ENCODE data around the gene ACAD11. TPM values are rescaled to one million over a fixed set of nuclear protein-coding genes. Genes with fewer than 3 reads are reported as not detected.

The ACAD11 gene
- total RNA-seq, 1 experiment from 2014 or later: 15.6 TPM

DNA sequence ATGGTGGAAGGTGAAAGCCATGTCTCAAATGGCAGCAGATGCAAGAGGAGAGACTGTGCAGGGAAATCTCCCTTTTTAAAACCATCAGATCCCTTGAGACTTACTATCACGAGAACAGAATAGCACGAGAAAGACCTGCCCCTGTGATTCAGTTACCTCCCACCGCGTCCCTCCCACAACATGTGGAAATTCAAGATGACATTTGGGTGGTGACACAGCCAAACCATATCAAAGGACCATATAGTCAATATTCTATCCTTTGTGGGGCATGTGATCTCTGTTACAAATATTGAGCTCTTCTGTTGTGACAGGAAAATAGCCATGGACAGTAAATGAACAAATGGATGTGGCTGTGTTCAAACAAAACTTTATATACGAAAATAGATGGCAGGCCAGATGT is 139.7 kb downstream of the ACAD11 start:
- no peak overlapping the region for H3K18ac ChIP-seq (ENCODE audit: insufficient read length, low read depth, low read length)
- no peaks in the 10 kb centered on the region for H3K9me3 Mint-ChIP-seq

More for the DNA sequence above, 139.7 kb downstream of the ACAD11 start:
- H3K27ac ChIP-seq (ENCODE audit: insufficient read length, low read depth, low read length): no peak overlapping the region
- H3T11ph ChIP-seq (ENCODE audit: low read length): no peak overlapping the region
- Mint-ChIP-seq H3K36me3 (ENCODE audit: insufficient read depth in 1 of 3, low read depth in 3 of 3) (peaks cover 16 to 59% (median 41%) of the 10 kb centered on the region in 3 experiments; a peak in 6 of 7 replicates), H3K4me3 (no peak overlapping the region), H3K27me3 (ENCODE audit: low read depth) (no peaks in the 10 kb centered on the region), H3K27ac (0 out of 7 replicates have a peak overlapping the region, but pooled peaks of 2 of the 3 experiments have one; percentile 58 to 76), H3K4me1 (peaks cover 0 to 5% of the 10 kb centered on the region in 2 experiments; a peak in 1 of 4 replicates)
- H3K23me2 ChIP-seq (ENCODE audit: insufficient read length, low read depth, low read length, poor library complexity, severe bottlenecking): no peaks in the 10 kb centered on the region
- H2BK15ac ChIP-seq (ENCODE audit: low read depth, low read length): no peak overlapping the region
- H4K20me1 ChIP-seq (ENCODE audit: control insufficient read depth, insufficient read depth, insufficient read length): no peaks in the 10 kb centered on the region
- no peak overlapping the region for H3K14ac ChIP-seq (ENCODE audit: insufficient read depth, low read length)
- no peak overlapping the region for H3K23ac ChIP-seq (ENCODE audit: insufficient read length, low read depth, low read length)
- H2BK12ac ChIP-seq (ENCODE audit: insufficient read length, low read depth, low read length): no peak overlapping the region
- DNase-seq: no peak
- no peak overlapping the region for H4K91ac ChIP-seq (ENCODE audit: insufficient read length, low read depth, low read length)
- H2BK5ac ChIP-seq (ENCODE audit: insufficient read length, low read length): no peak overlapping the region
- no peak overlapping the region for H2BK20ac ChIP-seq (ENCODE audit: low read depth, low read length, poor library complexity, severe bottlenecking)
- H3K56ac ChIP-seq (ENCODE audit: insufficient read length, low read depth, low read length): no peak overlapping the region
- no peak overlapping the region for H3K9ac ChIP-seq (ENCODE audit: extremely low read depth, insufficient read length, low read length)
- H4K8ac ChIP-seq (replicated peaks; ENCODE audit: insufficient read length, low read depth, low read length): no peak overlapping the region
- no CpG with 5 or more reads among the region's 5 CpGs for WGBS (ENCODE audit: extremely low coverage, insufficient read length, low lambda C conversion rate)
- H3K4ac ChIP-seq (ENCODE audit: low read depth, low read length): no peak overlapping the region
- TF ChIP-seq, protein P1, sequence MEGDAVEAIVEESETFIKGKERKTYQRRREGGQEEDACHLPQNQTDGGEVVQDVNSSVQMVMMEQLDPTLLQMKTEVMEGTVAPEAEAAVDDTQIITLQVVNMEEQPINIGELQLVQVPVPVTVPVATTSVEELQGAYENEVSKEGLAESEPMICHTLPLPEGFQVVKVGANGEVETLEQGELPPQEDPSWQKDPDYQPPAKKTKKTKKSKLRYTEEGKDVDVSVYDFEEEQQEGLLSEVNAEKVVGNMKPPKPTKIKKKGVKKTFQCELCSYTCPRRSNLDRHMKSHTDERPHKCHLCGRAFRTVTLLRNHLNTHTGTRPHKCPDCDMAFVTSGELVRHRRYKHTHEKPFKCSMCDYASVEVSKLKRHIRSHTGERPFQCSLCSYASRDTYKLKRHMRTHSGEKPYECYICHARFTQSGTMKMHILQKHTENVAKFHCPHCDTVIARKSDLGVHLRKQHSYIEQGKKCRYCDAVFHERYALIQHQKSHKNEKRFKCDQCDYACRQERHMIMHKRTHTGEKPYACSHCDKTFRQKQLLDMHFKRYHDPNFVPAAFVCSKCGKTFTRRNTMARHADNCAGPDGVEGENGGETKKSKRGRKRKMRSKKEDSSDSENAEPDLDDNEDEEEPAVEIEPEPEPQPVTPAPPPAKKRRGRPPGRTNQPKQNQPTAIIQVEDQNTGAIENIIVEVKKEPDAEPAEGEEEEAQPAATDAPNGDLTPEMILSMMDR (conservative IDR thresholded peaks at IDR 0.05): no peak
- no peak overlapping the region for H2AK5ac ChIP-seq (ENCODE audit: insufficient read length, low read length)
- H2BK120ac ChIP-seq (ENCODE audit: low read depth, low read length, poor library complexity, severe bottlenecking): no peak overlapping the region
- H3K9me3 ChIP-seq (ENCODE audit: control insufficient read depth, low read depth, low read length): no peaks in the 10 kb centered on the region
- no peak overlapping the region for H3K4me2 ChIP-seq (ENCODE audit: insufficient read depth, insufficient read length, low read length)
- H3K4me1 ChIP-seq (ENCODE audit: insufficient read depth, low read length): no peaks in the 10 kb centered on the region
- H3K79me2 ChIP-seq (ENCODE audit: insufficient read depth, low read length): no peaks in the 10 kb centered on the region
- H2AFZ ChIP-seq (ENCODE audit: low read length): no peak overlapping the region
- H4K5ac ChIP-seq (ENCODE audit: insufficient read length, low read depth, low read length): no peak overlapping the region
- H3K79me1 ChIP-seq (ENCODE audit: insufficient read depth, low read depth, low read length, poor library complexity, severe bottlenecking): no peaks in the 10 kb centered on the region
- H3K27me3 ChIP-seq (ENCODE audit: insufficient read depth, low read length): no peaks in the 10 kb centered on the region
